Left lung (tissue), 10 donors: ENCODE measurements around the gene IZUMO4. TPM values are rescaled to one million over a fixed set of nuclear protein-coding genes. Genes with fewer than 3 reads are reported as not detected.

Experiments used
- ATAC-seq: fragments of 200-7000 bp; cut with Tn5 transposase; one replicate; pipeline ENCODE4 v1.9.1; 2020; ENCODE audit warnings: moderate library complexity
- DNase-seq, 4 donors: peaks; one replicate each; pipeline ENCODE4 v3.0.0-alpha.2; 2013 to 2020
- H3K27ac ChIP-seq, 2 donors: fragments of 200-600 bp; sonication (generic) in 1 of 2; one replicate each; pipeline versions ENCODE4 v1.5.0 to v1.8.0; 2020 to 2021
- H3K27me3 ChIP-seq, 2 donors: fragments of 200-600 bp; sonication (generic) in 1 of 2; one replicate each; pipeline versions ENCODE4 v1.5.0 to v1.8.0; 2020 to 2021
- H3K36me3 ChIP-seq, 2 donors: fragments of 200-600 bp; sonication (generic) in 1 of 2; one replicate each; pipeline versions ENCODE4 v1.5.0 to v1.8.0; 2020 to 2021
- H3K4me1 ChIP-seq, 2 donors: fragments of 200-600 bp; one replicate each; pipeline ENCODE4 v1.8.0; 2021
- H3K4me3 ChIP-seq, 2 donors: fragments of 200-600 bp; sonication (generic) in 1 of 2; one replicate each; pipeline versions ENCODE4 v1.5.0 to v1.8.0; 2020 to 2021; ENCODE audit warnings: mild to moderate bottlenecking in 1 of 2
- H3K9me3 ChIP-seq, 2 donors: fragments of 200-600 bp; sonication (generic) in 1 of 2; one replicate each; pipeline versions ENCODE4 v1.5.0 to v1.8.0; 2020 to 2021
- intact Hi-C, 2 donors: fragments of 100-400 bp; cut with DNase I; formaldehyde crosslinking; loops; one replicate each; pipeline versions ENCODE4 v1.11.2 to v1.14.2; 2022
- polyA plus RNA-seq, 6 donors: library from polyadenylated mRNA; unstranded; fragments of 120-200 nt; gene quantifications; one replicate each; pipeline ENCODE4 v1.2.1, GENCODE V29; 2013; ENCODE audit not compliant: insufficient read length in 6 of 6
- total RNA-seq, 2 donors: library from RNA; stranded (reverse); fragmentation: NEBNext Ultra II Directional; extraction: Animal tissue kit (Norgen Biotek cat#: 25700); gene quantifications; one replicate each; pipeline ENCODE4 v1.2.1, GENCODE V29; 2021
- TF ChIP-seq, protein P1 (sequence below), 2 donors: fragments of 200-600 bp; sonication (generic) in 1 of 2; IDR thresholded peaks; one replicate each; pipeline versions ENCODE4 v1.5.0 to v1.8.0; 2021; ENCODE audit warnings: antibody characterized with exemption in 2 of 2
- donor health status: DM: no; HTN: yes; CAD: no.
- donor health status: DM: no; HTN: no; CAD: no.

IZUMO4 gene
- total and polyA plus RNA-seq, 8 donors, result 2.6 to 8.5 (median 5.9) TPM

DNA sequence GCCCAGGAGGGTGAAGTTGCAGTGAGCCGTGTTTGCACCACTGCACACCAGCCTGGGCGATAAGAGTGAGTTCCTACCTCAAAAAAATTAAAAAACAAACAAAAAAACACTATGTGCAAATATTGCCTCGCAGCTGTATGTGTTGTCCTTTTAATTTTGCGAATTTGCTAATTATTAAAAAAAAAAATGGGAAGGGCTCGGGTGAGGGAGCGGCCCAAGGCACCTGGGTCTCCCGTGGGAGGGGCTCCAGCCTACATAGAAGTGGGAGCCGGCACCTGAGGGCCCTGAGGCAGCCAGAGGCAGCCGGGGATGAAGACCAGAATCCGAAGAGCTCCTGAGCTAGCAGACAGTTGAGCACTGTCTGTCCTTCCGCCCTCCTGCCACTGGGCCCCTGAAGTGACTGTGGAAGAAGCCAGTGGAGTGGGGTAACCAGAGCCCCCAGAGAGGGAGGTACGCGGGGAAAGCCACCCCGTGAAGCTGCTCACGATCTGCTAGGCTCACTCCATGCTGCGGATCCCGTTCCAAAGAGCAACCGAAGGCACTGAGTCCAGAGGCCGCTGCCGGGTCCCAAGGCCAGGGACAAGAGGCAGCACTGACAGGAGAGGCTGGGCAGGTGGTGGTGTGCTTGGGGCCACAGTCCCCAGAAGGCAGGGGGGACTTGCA, 6.5 kb downstream of the IZUMO4 start:
- no peaks in the 10 kb centered on the region for H3K27me3 ChIP-seq
- H3K9me3 ChIP-seq, result no peaks in the 10 kb centered on the region
- peaks cover 0 to 86% of the 10 kb centered on the region in 2 donors for H3K36me3 ChIP-seq
- TF ChIP-seq, protein P1, sequence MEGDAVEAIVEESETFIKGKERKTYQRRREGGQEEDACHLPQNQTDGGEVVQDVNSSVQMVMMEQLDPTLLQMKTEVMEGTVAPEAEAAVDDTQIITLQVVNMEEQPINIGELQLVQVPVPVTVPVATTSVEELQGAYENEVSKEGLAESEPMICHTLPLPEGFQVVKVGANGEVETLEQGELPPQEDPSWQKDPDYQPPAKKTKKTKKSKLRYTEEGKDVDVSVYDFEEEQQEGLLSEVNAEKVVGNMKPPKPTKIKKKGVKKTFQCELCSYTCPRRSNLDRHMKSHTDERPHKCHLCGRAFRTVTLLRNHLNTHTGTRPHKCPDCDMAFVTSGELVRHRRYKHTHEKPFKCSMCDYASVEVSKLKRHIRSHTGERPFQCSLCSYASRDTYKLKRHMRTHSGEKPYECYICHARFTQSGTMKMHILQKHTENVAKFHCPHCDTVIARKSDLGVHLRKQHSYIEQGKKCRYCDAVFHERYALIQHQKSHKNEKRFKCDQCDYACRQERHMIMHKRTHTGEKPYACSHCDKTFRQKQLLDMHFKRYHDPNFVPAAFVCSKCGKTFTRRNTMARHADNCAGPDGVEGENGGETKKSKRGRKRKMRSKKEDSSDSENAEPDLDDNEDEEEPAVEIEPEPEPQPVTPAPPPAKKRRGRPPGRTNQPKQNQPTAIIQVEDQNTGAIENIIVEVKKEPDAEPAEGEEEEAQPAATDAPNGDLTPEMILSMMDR (IDR thresholded peaks at IDR 0.05), result no peak
- H3K4me3 ChIP-seq, result no peak overlapping the region
- ATAC-seq (no peak), DNase-seq (no peak)
- H3K4me1 ChIP-seq, result peaks cover 0 to under 1% of the 10 kb centered on the region in 2 donors
- no peak overlapping the region for H3K27ac ChIP-seq
- intact Hi-C loops, result no loop called here

DNA sequence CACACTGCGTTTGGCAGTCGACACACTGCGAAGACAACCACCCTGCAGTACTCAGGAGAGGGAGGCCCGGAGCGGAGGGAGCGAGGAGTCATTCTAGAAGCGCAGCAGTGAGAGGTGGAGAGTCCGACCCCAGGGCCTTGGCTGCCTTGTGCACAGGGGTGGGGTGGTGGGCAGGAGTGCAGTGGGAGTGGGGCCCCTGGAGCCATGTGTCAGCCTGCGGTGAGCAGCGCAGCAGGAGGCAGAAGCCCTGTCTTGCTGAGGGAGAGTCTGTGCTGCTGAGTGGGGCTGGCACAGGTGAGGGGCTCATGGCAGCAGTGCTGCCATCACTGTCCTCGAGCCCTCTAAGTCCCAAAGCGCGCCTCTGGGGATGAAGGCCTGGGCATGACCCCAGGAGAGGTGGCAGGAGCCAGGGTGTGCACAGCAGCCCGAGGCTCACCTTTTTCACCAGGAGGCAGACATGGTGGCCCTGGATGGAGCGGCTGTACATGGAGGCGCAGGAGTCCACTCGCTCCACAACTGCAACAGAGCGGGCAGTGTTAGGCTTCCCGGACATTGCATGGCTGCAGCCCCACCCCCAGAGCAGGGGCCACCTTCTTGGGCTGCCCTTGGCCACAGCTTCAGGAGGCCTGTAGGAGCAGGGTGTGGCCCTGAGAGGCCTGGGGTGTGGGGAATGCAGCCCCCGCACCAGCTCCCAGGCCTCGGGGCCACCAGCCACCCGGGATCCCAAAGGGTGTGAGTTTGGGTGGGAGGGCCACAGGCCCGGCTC, 11.7 kb downstream of the IZUMO4 start:
- H3K4me3 ChIP-seq, result no peak overlapping the region
- peaks cover 0 to 96% of the 10 kb centered on the region in 2 donors for H3K36me3 ChIP-seq
- DNase-seq, result no peak
- no peaks in the 10 kb centered on the region for H3K9me3 ChIP-seq
- TF ChIP-seq, protein P1 (IDR thresholded peaks at IDR 0.05), result no peak
- no peak for ATAC-seq
- no peak overlapping the region for H3K27ac ChIP-seq
- intact Hi-C loops, result no loop called here
- no peaks in the 10 kb centered on the region for H3K27me3 ChIP-seq
- no peaks in the 10 kb centered on the region for H3K4me1 ChIP-seq

DNA sequence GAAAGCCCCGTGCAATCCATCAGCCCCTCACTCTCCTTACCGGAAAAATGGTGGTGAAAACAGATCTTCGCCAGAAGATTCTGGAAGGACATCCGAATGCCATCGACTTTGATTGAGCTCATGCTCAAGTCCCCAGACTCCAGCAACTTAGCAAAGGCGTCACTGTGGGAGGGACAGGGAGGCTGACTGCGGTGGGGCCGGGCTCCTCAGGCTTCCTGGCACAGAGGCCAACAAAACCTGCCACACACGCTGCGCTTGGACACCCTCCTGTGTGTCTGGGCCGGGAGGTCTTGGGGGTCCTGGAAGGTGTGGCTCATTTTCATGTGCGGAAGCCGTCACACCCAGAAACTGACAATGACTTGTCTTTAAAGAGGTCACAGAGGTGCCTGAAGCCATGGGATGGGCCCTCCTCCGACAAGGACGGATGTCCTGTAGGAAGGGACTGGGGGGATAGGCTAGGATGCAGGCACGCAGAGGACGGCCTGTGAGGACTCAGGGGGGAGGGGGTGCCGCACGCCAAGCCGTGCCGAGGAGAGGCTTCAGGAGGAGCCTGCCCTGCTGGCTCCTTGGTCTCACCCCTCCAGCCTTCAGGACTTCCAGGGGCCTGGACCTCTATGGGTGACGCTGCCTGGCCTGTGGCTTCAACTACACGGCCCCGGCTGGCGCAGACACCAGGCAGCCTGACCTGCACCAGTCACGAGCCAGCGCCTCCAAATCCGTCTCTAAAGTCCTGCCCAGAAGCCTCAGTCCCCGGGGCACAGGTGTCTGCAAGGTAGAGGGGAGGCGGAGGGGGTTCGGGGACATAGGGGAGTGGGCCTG, 12.5 kb downstream of the IZUMO4 start:
- Histone ChIP-seq H3K36me3 (peaks cover 0 to 99% of the 10 kb centered on the region in 2 donors), H3K4me3 (no peak overlapping the region), H3K27ac (no peak overlapping the region), H3K9me3 (no peaks in the 10 kb centered on the region), H3K4me1 (no peaks in the 10 kb centered on the region), H3K27me3 (no peaks in the 10 kb centered on the region)
- ATAC-seq, result no peak
- intact Hi-C loops, result no loop called here
- DNase-seq, result no peak
- TF ChIP-seq, protein P1 (IDR thresholded peaks at IDR 0.05), result no peak

DNA sequence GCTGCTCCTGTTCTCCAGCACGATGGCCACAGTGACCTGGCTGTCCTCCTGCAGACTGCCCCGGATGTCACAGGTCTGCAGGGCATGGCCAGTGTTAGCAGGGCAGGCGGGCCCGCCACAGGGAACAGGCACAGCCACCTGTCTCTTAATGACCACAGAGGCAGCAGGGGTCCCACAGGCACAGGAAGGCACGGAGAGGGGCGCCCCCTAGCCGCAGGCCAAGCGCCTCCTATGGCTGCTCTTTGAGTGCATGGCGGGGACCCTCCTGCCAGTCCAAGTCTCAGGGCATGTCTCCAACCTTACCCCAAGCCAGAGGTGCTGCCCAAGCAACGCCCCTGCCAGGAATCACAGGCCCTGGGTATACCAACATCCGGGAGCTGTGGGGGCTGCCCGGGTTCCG, 14.1 kb downstream of the IZUMO4 start:
- no peak for ATAC-seq
- H3K27me3 ChIP-seq, result no peaks in the 10 kb centered on the region
- intact Hi-C loops, result no loop called here
- TF ChIP-seq, protein P1 (IDR thresholded peaks at IDR 0.05), result no peak
- H3K27ac ChIP-seq, result no peak overlapping the region
- H3K9me3 ChIP-seq, result no peaks in the 10 kb centered on the region
- H3K36me3 ChIP-seq, result peaks cover 0 to 100% of the 10 kb centered on the region in 2 donors
- H3K4me3 ChIP-seq, result no peak overlapping the region
- DNase-seq, result no peak
- H3K4me1 ChIP-seq, result no peaks in the 10 kb centered on the region

DNA sequence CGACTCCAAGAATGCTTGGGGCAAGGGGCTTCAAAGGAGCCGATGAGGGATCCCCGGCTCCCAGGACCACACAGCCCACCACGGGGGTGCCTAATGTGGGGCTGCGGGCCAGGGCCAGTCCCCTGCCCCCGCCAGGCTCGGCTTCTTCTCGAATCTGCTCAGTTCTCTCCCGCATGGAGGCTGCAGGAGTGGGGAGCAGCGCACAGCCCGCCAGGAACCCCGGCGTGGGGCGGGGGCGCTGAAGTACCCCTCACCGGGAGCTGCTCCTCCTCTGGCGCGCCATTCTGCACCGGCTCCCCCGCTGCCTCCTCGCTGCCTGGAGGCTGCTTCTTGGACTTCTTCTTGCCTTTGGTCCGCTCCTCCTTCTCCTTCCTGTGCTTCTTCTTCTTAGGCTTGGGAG, 14.7 kb downstream of the IZUMO4 start:
- TF ChIP-seq, protein P1 (IDR thresholded peaks at IDR 0.05), result no peak
- intact Hi-C loops, result no loop called here
- no peak overlapping the region for H3K4me3 ChIP-seq
- no peaks in the 10 kb centered on the region for H3K9me3 ChIP-seq
- no peaks in the 10 kb centered on the region for H3K27me3 ChIP-seq
- no peak overlapping the region for H3K27ac ChIP-seq
- peaks cover 0 to 100% of the 10 kb centered on the region in 2 donors for H3K36me3 ChIP-seq
- ATAC-seq, result no peak
- peak in 1 of 4 donors; percentile 71 for DNase-seq
- no peaks in the 10 kb centered on the region for H3K4me1 ChIP-seq
